Measurements from ENCODE around the gene CTRB1. TPM values are rescaled to one million over a fixed set of nuclear protein-coding genes. Genes with fewer than 3 reads are reported as not detected.

The CTRB1 gene
- polyA plus RNA-seq, 4 donors: 0.13 to 0.20 TPM; not detected in 2

GRCh38 chr16:75224306-75225082 is 5.7 kb downstream of the CTRB1 start:
- no peak for DNase-seq (ENCODE audit: low read depth in 4 of 4, low spot score in 2 of 4)

DNA sequence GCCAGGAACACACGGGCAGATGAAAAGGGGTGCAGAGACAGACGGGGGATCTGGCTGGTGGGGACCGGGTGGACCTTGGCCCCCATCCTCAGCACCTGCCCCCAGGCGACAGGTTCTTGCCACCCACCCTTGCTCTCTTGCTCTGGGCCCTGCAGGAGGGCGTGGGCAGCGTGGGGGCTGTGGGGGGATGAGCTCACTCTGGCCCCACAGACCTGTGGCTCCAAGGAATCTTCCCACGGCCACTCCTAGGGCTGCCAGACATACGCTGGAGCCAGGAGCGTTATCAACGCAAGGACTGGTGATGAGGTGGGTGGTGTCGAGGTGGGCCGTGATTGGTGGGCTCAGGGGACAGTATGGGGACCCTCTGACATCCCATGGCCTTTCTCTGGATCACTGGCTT is 6.3 kb downstream of the CTRB1 start:
- DNase-seq (ENCODE audit: low read depth in 4 of 4, low spot score in 2 of 4): no peak

DNA sequence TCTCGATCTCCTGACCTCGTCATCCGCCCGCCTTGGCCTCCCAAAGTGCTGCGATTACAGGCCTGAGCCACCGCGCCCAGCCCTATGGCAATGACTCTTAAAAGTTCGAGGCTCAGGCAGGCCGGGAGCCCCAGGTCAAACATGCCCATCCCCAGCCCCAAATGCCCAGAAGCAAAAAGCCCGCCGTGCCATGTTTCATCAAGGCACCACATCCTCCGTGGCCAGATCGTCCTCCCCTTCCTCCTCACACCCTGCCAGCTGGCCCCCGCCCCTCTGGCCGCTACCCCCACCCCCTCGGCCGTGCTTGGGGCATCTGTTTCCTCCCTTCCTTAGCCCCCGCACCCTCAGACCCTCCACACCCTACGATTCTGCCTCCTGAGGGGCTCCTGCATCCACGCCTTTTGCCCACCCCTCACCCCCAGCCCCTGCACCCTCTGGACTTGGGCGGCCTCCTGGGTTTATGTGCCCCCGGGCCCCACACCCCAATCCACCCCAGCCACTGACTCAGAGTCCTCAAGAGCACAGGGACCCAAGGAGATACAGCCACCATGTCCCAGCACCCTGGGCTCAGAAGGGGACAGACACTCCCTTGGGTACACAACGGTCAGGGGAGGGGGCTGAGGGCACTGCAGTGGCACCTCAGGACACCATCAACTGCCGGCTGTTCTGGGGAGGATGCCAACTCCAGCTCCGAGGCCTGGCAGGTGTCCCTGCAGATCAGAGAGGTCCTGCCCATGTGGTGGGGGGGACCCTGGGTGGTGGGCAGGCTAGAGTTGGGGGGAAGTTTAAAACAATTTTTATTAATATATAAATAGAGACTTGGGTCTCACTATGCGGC is 7.1 kb downstream of the CTRB1 start:
- no peak for DNase-seq (ENCODE audit: low read depth in 4 of 4, low spot score in 2 of 4)

DNA sequence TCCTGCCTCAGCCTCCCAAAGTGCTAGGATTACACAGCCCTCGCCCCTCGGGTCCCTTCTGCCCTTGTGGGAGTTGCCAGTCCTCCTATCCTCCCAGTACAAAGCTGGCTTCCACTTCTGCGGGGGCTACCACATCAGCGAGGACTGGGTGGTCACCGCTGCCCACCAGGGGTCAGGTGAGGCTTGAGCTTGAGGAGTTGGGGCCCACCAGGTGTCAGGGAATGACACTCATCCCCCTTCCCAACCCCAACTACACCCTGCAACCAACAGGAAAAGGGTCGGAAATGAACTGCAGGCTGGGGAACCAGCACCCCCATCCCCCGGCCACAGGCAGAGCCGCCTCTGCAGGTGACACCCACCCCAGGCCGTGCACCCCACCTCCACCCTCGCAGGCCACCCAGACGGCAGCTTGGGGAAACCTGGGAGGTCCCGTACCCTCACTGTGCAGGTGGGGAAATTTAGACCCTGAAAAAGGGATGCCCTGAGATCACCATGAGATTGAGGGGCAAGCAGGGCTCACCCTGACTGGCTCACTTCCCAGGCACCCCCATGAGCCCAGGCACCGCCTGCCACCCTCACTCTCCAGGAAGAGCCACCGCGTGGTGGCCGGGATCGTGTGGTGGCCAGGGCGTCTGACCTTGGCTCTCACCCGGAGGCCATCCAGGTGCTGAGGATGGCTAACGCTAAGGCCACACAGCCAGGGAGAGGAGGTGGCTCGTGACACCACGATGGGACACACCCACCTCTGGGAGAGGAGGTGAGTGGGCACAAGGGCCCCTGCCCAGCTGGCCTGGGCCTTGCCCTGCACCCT is 8.0 kb downstream of the CTRB1 start:
- no peak for DNase-seq (ENCODE audit: low read depth in 4 of 4, low spot score in 2 of 4)

DNA sequence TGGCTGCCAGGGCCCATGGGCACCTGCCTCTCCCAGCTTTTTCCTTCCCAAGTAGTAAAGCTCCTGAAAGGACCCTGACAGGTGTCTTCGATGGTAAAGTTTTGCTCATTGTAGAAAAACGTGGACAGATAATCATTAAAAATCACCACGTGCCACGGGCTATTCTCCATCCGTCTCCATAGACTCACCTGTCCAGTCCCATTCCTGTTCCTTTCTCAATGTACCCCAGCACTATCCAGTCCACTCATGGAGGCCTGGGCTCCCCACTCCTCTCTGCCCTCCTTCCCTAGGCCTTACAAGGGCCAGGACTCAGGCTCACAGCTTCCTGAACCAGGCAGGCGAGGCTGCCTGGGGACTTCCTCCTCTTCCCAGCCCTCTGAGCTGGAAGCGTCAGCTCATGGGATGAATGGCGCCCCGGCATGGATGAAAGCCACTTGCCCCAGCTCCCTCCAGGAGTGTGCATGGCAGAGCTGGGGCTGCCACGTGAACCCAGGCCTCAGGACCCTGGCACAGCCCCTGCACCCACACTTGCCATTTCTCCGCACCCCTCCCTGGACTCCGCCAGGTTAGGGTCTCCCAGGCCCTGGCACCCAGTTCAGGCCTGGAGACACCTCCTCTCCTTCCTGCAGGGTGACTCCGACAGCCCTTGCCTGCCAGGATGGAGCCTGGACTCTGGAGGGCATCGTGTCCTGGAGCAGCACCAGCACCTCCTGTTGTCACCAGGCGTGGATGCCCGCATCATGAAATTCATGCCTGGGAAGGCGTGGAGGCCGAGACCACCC is 8.8 kb downstream of the CTRB1 start:
- DNase-seq (ENCODE audit: low read depth in 4 of 4, low spot score in 2 of 4): no peak

DNA sequence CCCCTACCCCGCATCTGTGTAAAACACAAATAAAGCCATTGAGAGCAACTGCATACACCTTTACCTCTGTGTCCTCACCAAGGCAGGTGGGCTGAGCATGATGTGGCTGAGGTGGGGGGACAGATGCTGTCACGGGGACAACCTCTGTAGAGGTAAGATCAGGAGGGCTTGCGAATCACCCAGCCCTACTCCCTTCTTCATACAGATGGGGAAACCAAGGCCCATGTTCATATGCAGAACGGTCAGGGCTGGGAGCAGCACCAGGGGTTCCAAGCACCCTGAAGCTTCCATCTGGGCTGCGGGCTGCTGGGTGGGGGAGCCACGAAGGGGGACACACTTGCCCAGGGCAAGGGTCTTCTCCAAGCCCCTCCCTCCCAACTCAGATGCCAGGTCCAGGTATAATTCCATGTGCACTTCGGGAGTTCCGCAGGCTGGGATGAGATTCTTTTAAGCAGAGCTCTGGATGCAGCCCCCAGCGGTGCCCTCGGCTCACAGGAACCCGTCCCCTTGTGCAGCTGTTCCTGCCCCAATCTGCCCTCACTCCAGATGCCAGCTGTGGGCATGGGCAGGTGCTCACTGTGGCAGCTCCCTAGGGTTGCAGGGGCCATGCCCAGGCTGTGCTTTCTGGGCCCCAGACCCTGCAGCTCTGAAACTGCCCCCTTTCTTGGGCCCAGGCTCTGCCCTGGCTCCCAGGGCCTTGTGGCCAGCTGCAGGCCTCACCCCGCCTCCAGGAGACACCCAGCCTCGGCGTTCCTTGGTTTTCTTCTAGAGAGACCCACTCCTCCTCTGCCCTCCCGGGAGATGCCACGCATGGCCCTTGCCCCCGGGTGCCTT is 9.6 kb downstream of the CTRB1 start:
- no peak for DNase-seq (ENCODE audit: low read depth in 4 of 4, low spot score in 2 of 4)

DNA sequence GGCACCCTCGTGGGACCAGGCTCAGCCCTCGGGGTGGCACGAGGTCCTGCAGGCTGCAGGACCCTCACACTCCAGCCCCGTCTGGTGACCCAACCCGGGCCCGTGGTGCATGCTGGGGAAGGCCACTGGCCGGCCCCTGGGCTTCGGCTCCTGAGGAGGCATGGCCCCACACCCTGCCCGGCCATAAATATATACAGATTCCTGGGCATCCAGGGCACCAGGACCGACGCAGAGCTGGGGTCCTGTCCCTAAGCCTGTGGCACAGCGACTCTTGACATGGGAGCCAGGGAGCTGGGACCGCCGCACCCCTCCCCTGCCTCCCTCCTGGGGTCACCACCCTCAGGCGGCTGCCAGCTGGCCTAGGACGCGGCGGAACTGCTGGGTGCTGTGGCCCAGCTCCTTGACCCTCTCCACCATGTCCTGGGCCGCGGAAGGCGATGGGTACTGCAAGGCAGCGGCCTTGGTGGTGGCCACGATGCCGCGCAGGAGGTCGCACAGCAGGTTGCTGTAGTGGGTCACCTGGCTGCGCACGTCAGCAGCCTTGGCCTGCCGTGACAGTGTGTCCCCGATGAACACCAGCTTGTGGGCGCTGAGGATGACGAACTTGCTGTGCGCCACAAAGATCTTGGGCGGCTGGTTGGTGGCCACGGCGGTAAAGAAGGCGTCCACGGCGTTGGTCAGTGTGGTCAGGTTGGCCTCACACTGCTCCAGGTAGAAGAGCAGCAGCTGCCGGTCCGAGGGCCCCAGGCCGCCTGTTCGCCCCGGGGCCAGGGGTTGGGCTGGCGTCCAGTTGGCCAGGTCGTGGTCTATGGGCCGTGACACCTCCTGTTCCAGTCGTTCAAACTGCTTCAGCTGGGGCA is 10.6 kb downstream of the CTRB1 start:
- DNase-seq (ENCODE audit: low read depth in 4 of 4, low spot score in 2 of 4): no peak

- no peak for DNase-seq (ENCODE audit: low read depth in 4 of 4, low spot score in 2 of 4)
Measured at GRCh38 chr16:75230471-75231110, 11.8 kb downstream of the CTRB1 start.

DNA sequence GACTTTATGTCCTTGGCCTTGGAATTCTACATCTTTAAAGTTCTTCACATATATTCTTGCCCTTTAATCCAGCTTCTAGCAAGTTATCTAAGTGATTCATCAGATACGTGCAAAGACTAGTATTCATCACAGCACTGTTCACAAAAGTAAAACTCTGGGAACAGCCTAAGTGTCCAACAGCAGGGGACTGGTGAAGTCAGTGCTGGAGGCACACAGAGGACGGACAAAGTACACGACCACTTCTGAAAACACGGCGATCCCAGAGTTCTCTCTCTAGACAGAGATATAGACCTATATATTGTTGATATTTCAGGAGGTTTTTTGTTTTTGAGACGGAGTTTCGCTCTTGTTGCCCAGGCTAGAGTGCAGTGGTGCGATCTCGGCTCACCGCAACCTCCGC is 12.8 kb downstream of the CTRB1 start:
- no peak for DNase-seq (ENCODE audit: low read depth in 4 of 4, low spot score in 2 of 4)

DNA sequence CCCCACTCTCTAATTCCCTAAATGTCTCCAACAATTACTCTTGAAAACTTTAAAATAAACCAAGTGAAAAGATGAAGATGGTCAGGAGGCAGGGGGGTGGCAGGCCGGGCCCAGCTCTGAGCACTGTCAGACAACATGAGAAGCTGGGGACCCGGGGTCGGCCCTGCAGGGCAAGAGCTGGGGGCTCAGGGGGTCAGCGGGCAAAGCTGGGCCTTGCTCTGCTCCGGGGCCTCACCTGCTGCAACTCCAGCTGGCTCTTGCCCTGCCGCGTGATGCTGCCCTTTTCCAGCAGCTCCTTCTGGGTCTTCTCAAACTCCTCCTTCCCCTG is 14.8 kb downstream of the CTRB1 start:
- no peak for DNase-seq (ENCODE audit: low read depth in 4 of 4, low spot score in 2 of 4)

- DNase-seq (ENCODE audit: low read depth in 4 of 4, low spot score in 2 of 4): no peak
Measured at GRCh38 chr16:75234856-75235696, 16.3 kb downstream of the CTRB1 start.

DNA sequence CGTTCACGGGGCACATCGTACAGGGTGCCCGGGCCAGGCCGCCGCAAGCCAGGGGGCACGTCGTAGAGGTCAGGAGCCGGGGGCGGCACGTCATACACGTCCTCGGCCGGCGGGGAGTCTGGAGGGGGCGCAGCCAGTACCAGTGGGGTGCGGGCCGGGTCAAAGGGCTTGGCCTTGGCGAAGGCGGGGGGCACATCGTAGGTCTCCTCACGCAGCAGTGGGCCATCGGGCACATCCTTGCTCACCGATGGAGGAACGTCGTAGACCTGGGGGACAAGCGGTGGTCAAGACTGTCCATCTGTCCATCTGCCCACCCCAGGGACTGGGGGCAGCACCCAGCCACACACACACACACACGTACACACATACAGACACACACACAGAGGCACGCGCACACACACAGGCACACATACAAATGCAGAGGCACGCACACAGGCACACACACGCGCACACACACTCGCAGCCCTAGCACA is 17.0 kb downstream of the CTRB1 start:
- no peak for DNase-seq (ENCODE audit: low read depth in 4 of 4, low spot score in 2 of 4)

DNA sequence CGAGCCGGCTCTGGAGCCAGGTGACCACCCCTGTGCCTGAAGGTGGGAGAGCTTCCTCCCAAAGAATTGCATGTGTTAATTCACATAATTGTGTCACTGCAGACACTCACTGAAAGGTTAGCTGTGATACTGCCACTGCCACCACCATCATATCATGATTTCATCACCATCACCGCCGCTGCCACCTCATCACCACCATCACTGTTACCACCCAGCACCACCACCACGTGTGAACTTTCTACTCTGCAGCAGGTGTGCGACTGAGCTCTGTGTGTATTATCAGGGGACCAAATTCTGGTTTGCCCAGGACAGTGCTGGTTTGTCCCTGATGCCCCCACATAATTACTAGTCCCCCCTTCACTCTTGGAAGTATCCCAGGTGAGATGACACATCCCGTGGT is 17.4 kb downstream of the CTRB1 start:
- no peak for DNase-seq (ENCODE audit: low read depth in 4 of 4, low spot score in 2 of 4)

- no peak for DNase-seq (ENCODE audit: low read depth in 4 of 4, low spot score in 2 of 4)
Measured at GRCh38 chr16:75236736-75237397, 18.1 kb downstream of the CTRB1 start.

DNA sequence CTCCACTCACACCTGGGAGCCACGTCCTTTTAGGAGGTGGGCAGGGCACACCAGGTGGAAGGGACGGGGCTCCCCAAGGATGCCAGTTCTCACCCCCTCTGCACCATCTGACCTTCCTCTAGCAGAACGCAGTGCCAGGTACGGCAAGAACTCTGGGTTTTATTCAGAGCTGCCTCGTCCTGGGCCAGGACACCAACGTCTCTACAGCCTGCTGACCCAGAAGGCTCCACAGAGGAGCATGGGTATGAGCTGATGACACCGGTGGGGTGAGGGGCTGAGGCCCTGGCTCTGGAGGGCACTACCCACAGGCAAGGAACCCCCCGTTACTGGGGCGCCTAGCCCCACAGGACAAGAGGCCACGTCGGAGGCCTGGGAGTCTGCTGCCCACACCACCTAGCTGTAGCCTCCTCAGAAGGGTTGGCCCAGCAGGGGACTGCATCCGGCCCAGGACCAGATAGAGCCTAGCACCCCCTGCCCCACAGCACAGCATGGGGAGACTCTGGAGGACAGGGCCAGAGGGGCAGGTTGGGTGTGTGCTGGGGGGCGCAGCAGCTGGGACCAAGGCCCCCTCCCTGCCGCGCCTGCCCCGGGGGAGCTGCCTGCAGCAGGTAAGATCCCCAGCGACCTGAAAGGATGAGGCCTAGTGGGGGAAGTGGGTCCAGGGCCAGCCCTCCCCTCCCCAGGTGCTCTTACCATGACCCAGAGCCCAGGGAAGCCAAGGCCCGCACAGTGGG is 18.8 kb downstream of the CTRB1 start:
- DNase-seq (ENCODE audit: low read depth in 4 of 4, low spot score in 2 of 4): no peak

Data from left renal cortex interstitium (tissue), 4 donors.